ENCODE results near the gene ACP2. TPM values are rescaled to one million over a fixed set of nuclear protein-coding genes. Genes with fewer than 3 reads are reported as not detected.

ACP2 gene
- total RNA-seq, 4 donors from 2014 or later: 21.0 to 46.0 (median 32.0) TPM

DNA sequence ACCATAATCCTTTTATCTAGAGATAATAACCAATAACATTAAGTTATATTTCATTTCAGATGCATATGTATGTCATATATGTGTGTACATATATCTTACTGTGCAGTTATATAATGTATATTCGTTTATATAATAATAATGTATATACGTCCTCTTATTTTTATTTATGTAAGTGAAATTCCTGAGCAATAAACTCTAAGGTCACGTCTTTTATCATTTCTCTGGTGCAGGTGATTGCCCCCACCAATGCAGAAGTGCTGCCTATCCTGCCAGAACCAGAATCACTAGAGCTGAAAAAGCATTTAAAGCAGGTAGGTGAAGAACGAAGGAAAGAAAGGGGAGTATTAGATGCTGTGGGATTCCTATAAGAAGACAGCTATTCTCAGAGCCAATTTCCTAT, 30.2 kb upstream of the ACP2 start:
- H3K36me3 ChIP-seq: peaks cover 2 to 96% of the 10 kb centered on the region in 2 donors

DNA sequence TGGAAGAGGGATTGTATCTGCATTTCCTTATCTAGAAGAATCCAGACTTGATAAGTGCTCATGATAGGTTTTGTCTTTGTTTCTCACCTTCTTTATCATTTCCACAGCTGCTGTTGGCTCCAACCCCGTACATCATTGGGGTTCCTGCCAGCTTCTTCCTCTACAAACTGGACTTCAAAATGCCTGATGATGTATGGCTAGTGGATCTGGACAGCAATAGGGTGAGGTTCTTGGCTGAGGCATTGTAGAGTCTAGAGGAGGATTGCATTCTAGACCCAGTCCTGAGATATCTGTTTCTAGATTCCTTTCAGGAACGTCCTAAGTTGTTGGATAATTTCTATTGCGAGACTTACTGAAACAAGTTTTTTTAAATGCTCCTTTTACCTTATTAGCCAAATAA, 29.4 kb upstream of the ACP2 start:
- H3K4me1 ChIP-seq: peaks cover 0 to 7% (median 0%) of the 10 kb centered on the region in 3 donors

More for the DNA sequence above, 30.2 kb upstream of the ACP2 start:
- no peak overlapping the region for H3K4me3 ChIP-seq
- H3K9me3 ChIP-seq: no peaks in the 10 kb centered on the region
- H3K27ac ChIP-seq: no peak overlapping the region
- peaks cover 0 to 4% (median 0%) of the 10 kb centered on the region in 3 donors for H3K4me1 ChIP-seq
- ATAC-seq: no peak
- no peak for TF ChIP-seq CTCF (IDR thresholded peaks at IDR 0.05)
- TF ChIP-seq POLR2AphosphoS5 (IDR thresholded peaks at IDR 0.05): no peak
- TF ChIP-seq POLR2A (IDR thresholded peaks at IDR 0.05): no peak
- no peak for TF ChIP-seq EP300 (IDR thresholded peaks at IDR 0.05)
- WGBS, 2 donors (ENCODE audit: low coverage in 1 of 2): 88 to 89% methylated on average over 3 to 4 of the region's 4 CpGs
- H3K27me3 ChIP-seq: no peaks in the 10 kb centered on the region

GRCh38 chr11:47276923-47277322, 28.3 kb upstream of the ACP2 start:
- Histone ChIP-seq H3K27me3 (no peaks in the 10 kb centered on the region), H3K27ac (peak overlapping the region in 2 of 4 donors; percentile 26 to 46), H3K9me3 (no peaks in the 10 kb centered on the region), H3K4me3 (no peak overlapping the region), H3K36me3 (peaks cover 2 to 78% of the 10 kb centered on the region in 2 donors), H3K4me1 (peaks cover 0 to 18% (median 7%) of the 10 kb centered on the region in 3 donors)
- WGBS, 2 donors (ENCODE audit: low coverage in 1 of 2): 73 to 81% methylated on average over 4 of the region's 4 CpGs
- TF ChIP-seq CTCF (IDR thresholded peaks at IDR 0.05) (no peak), POLR2AphosphoS5 (IDR thresholded peaks at IDR 0.05) (no peak), POLR2A (IDR thresholded peaks at IDR 0.05) (no peak), EP300 (IDR thresholded peaks at IDR 0.05) (no peak)
- no peak for ATAC-seq

More for the DNA sequence above, 29.4 kb upstream of the ACP2 start:
- Histone ChIP-seq H3K36me3 (peaks cover 2 to 89% of the 10 kb centered on the region in 2 donors), H3K27me3 (no peaks in the 10 kb centered on the region), H3K27ac (peak overlapping the region in 1 of 4 donors; percentile 34), H3K4me3 (no peak overlapping the region), H3K9me3 (no peaks in the 10 kb centered on the region)
- no peak for TF ChIP-seq POLR2A (IDR thresholded peaks at IDR 0.05)
- no peak for TF ChIP-seq CTCF (IDR thresholded peaks at IDR 0.05)
- TF ChIP-seq POLR2AphosphoS5 (IDR thresholded peaks at IDR 0.05): no peak
- no peak for TF ChIP-seq EP300 (IDR thresholded peaks at IDR 0.05)
- 62 to 69% methylated on average over 3 of the region's 3 CpGs for WGBS, 2 donors (ENCODE audit: low coverage in 1 of 2)
- ATAC-seq: no peak

DNA sequence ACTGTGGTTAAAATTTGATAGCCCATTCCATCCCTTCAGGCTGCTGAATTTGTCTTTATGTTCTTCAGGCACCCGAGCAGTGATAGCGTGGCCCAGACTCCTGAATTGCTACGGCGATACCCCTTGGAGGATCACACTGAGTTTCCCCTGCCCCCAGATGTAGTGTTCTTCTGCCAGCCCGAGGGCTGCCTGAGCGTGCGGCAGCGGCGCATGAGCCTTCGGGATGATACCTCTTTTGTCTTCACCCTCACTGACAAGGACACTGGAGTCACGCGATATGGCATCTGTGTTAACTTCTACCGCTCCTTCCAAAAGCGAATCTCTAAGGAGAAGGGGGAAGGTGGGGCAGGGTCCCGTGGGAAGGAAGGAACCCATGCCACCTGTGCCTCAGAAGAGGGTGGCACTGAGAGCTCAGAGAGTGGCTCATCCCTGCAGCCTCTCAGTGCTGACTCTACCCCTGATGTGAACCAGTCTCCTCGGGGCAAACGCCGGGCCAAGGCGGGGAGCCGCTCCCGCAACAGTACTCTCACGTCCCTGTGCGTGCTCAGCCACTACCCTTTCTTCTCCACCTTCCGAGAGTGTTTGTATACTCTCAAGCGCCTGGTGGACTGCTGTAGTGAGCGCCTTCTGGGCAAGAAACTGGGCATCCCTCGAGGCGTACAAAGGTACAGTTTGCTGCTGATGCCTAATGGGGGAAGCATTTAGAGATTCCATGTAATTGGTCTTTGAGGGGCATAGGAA, 26.1 kb upstream of the ACP2 start:
- H3K4me3 ChIP-seq: no peak overlapping the region
- H3K27ac ChIP-seq: no peak overlapping the region
- H3K27me3 ChIP-seq: no peaks in the 10 kb centered on the region
- no peaks in the 10 kb centered on the region for H3K9me3 ChIP-seq
- TF ChIP-seq POLR2AphosphoS5 (IDR thresholded peaks at IDR 0.05): no peak
- TF ChIP-seq EP300 (IDR thresholded peaks at IDR 0.05): no peak
- no peak for TF ChIP-seq CTCF (IDR thresholded peaks at IDR 0.05)
- TF ChIP-seq POLR2A (IDR thresholded peaks at IDR 0.05): no peak
- peaks cover 2 to 55% of the 10 kb centered on the region in 2 donors for H3K36me3 ChIP-seq
- peaks cover 0 to 36% (median 14%) of the 10 kb centered on the region in 3 donors for H3K4me1 ChIP-seq
- no peak for ATAC-seq
- 94 to 96% methylated on average over 7 to 11 of the region's 28 CpGs for WGBS, 2 donors (ENCODE audit: low coverage in 1 of 2)

DNA sequence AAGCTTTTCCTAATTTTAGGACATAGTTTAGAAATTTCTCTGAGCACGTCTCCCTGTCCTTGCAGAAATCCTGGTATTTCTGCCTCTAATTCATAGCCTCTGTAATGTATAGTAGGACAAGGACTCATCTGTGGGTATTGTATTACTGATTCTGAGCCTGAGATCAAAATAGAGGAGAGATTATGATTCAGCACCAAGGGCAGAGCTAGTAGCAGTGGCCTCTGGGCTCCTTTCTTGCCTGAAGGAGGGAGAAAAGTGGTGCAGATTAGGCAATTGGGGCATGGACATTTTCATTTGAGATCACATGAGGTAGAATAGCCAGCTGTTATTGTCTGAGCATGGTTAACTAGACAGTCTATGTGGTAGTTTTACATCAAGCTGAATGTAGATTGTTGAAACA, 24.1 kb upstream of the ACP2 start:
- TF ChIP-seq EP300 (IDR thresholded peaks at IDR 0.05): no peak
- no peak for TF ChIP-seq CTCF (IDR thresholded peaks at IDR 0.05)
- no peak for TF ChIP-seq POLR2A (IDR thresholded peaks at IDR 0.05)
- H3K4me1 ChIP-seq: peaks cover 0 to 52% (median 19%) of the 10 kb centered on the region in 3 donors
- H3K27ac ChIP-seq: peak overlapping the region in 1 of 4 donors; percentile 94
- no peak overlapping the region for H3K4me3 ChIP-seq
- ATAC-seq: no peak
- 0% methylated on average over 1 of the region's 1 CpG; no CpG with 5 or more reads in 1 of the 2 donors for WGBS, 2 donors (ENCODE audit: low coverage in 1 of 2)
- H3K36me3 ChIP-seq: peaks cover 2 to 35% of the 10 kb centered on the region in 2 donors
- no peaks in the 10 kb centered on the region for H3K9me3 ChIP-seq
- no peaks in the 10 kb centered on the region for H3K27me3 ChIP-seq
